C4-2B (cell line): ENCODE measurements around the gene NFU1.

Source experiments
- H3K27ac ChIP-seq: fragments of 450-650 bp; 2 replicates; pipeline ENCODE4 v1.5.1; 2017
- ZFX ChIP-seq: fragments of 450-650 bp; IDR thresholded peaks from 2 replicates; pipeline ENCODE4 v1.6.1; 2017
- TF ChIP-seq, protein P1 (sequence below): fragments of 450-650 bp; conservative IDR thresholded peaks from 2 replicates; pipeline ENCODE4 v1.5.1; 2017; ENCODE audit warnings: mild to moderate bottlenecking

NFU1 gene

DNA sequence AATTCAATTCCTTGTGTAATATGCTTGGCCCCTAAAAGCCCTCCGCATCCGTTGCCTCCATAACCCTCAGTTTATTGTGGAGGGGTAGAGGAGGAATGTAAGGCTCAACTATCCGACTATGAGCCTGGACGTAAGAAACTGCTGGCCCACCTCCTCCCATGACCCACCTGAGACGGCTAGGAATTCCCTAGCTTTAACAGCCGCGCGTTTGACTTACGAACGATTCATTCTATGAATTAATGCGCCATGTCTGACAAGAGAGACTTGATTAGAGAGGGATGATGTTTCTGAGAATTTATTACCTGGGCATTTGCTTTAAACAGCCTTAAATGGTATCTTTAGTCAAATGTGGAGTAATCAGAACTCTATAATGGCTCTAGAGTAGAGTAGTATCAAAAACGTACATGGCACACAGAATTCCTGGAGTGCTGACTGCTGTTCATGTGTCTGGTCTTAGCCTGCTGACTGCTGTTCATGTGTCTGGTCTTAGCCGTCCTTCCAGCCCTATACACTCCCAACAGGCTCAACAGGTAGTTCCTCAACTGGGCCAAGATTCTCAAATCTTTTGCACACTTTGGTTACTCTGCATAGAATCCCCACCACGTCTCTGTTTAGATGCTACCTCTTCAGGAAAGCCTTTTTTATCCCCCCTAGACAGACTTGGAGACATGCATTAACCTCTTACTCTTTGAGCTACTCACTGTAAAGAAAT, 49.3 kb downstream of the NFU1 start:
- TF ChIP-seq, protein P1, sequence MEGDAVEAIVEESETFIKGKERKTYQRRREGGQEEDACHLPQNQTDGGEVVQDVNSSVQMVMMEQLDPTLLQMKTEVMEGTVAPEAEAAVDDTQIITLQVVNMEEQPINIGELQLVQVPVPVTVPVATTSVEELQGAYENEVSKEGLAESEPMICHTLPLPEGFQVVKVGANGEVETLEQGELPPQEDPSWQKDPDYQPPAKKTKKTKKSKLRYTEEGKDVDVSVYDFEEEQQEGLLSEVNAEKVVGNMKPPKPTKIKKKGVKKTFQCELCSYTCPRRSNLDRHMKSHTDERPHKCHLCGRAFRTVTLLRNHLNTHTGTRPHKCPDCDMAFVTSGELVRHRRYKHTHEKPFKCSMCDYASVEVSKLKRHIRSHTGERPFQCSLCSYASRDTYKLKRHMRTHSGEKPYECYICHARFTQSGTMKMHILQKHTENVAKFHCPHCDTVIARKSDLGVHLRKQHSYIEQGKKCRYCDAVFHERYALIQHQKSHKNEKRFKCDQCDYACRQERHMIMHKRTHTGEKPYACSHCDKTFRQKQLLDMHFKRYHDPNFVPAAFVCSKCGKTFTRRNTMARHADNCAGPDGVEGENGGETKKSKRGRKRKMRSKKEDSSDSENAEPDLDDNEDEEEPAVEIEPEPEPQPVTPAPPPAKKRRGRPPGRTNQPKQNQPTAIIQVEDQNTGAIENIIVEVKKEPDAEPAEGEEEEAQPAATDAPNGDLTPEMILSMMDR = no peak
- TF ChIP-seq ZFX = no peak

DNA sequence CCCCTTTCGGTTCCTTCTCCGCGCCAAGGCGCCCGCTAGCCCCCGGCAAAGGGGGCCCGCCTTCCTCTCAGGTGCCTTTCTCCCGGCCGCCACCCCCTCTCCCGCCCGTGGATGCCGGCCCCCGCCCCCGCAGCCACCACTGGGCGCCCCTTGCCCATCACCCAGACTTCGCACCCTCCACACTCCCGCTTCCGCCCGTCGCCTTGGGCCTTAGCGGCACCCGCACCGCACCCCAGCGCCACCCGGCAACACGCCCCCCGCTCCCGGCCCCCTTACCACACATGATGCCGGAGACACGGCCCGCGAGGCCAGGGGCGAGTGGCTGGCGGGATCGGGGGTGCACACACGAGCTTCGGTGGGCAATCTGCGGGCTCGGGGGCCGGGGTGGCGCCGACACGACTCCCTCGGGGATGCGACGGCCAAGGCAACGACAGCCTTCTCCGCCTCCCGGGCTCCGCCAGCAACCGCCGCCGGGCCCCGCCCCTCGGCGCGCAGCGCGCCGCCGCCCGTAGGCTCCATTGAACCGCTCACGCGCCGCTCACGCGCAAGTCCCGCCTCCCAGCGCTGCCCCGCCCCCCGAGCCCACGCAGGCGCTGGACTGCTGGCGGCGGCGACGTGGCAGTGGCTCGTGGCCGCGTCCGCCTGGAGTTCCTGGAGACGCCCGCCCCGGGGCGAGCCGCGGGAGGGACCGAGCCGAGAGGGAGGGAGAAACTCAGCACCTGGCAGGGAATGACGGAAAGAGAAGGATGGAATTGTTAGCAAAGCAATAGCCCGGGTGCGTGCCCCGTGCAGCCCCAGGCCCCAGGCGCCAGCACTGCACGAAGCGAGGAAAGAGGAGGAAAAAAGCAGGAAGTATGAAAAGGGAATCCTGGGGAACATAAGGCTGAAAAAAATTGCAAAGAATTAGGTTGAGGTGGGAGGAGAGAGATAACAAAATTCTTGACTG, 50.2 kb downstream of the NFU1 start, which contains the start of gene GFPT1:
TSS of gene GFPT1 (minus strand) at position 439 of the 946 bp plus-strand sequence. CDS start at position 283, 156 bp downstream.
- TF ChIP-seq ZFX = no peak
- TF ChIP-seq, protein P1 = no peak
- H3K27ac ChIP-seq = peak within 1 kb of the TSS; percentile 91

More for the DNA sequence above, 49.3 kb downstream of the NFU1 start:
- H3K27ac ChIP-seq = peak overlapping the region; percentile 91

DNA sequence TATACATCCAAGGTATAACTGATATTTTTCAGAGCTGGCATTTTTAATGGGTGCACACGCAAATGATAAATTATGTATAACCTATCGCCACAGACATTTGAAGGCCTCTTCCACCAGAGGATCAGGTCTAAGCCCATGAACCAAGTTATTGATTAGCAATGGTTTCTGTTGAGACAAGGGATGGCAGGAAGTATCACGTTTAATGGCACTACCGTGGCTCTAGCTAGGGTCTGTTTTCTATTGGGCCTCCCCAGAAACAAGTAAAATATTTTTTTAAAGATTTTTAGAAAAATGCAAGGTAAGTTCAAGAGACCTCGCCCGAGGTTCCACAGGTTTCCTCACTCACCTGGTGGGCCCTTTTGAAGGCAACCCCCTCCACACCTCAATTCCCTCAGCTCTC, 50.9 kb downstream of the NFU1 start:
- peak overlapping the region; percentile 91 for H3K27ac ChIP-seq
- TF ChIP-seq, protein P1 = no peak
- no peak for TF ChIP-seq ZFX

DNA sequence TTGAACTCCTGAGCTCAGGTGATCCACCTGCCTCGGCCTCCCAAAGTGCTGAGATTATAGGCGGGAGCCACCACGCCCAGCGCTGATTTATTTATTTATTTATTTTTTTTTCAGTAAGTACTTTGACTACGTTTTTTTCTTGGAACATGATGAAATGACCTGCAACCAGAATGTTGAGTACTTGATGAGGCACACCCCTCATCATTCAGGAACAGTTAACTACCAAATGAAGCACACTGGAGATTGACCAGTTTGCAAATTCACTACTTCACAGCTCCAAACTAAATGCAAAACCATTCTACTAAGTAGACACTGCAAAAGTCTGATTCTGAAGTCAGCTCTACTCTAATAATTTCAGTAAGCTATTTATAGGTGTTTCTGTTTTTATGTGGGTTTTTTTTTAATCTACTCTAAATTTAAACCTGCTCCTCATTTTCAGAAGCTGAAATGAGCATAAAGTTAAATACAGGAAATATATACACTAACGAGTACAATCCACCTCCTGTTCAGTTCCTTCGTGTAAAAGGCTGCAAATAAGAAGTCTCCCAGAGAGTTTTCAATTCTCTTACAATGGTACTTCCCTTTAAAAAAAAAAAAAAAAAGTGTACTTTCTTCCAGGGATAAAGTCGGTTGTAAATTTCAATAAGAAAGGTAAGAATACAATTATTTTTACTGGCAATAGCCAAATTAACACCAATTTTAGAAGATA, 51.6 kb downstream of the NFU1 start:
- H3K27ac ChIP-seq = no peak overlapping the region
- TF ChIP-seq ZFX = no peak
- TF ChIP-seq, protein P1 = no peak

DNA sequence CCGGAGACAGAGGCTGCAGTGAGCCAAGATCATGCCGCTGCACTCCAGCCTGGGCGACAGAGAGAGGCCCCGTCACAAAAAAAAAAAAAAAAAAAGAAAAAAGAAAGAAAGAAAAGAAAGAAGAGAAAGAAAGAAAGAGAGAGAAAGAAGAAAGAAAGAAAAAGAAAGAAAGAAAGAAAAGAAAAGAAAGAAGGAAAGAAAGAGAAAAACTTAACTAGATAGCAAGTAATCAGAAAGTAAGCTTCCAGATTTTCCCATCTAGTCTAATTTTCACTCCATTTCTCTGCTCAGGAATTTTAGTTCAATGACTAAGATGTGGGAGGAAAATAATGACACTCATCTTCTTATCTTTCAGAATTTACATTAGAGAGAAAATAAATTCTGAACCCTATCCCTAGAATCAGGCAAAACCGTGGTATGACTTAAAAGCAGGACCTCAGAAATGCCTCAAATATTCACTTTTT, 52.6 kb downstream of the NFU1 start:
- TF ChIP-seq, protein P1 = no peak
- no peak for TF ChIP-seq ZFX
- no peak overlapping the region for H3K27ac ChIP-seq

DNA sequence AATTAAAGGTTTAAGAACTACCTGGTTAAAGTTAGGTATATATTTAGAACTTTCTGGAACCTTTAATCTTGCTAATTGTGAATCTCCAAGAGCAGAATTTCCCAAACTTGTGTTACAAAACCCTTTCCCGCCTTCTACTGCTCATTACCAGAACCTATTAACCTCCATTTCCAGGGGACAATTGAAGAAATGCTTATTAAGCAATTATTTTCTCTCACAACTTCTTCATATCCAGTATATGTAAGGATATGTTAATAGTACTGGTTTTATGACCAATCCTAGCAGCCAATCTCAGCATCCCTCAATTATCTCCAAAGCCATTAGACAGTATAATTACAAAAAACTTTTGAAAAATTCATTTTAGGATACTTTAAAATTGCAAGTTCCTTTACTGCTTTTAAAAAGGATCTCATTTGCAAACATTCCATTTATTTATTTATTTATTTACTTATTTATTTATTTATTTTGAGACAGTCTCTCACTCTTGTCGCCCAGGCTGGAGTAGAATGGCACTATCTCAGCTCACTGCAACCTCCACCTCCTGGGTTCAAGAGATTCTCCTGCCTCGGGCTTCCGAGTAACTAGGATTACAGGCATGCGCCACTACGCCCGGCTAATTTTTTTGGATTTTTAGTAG, 53.9 kb downstream of the NFU1 start:
- TF ChIP-seq, protein P1 = no peak
- TF ChIP-seq ZFX = no peak

More for the DNA sequence above, 53.9 kb downstream of the NFU1 start:
- no peak overlapping the region for H3K27ac ChIP-seq
